T-helper 2 cell treated with Interferon-gamma antibody and Interleukin-4, amounts not matched to agents 5 μg/mL and 100 μg/mL, for 36 hours (primary cell): ENCODE measurements around the gene CCDC63.
A peak's percentile ranks its signal among the peaks of the same experiment; 100 is the strongest.

Experiments
- DNase-seq: peaks from one replicate; pipeline ENCODE4 v3.0.0; 2021; ENCODE audit warnings: low spot score
- H3K27ac Mint-ChIP-seq: one replicate; pipeline ENCODE4 v1.8.0; 2021; ENCODE audit warnings: mild to moderate bottlenecking, mixed read lengths
- H3K27me3 Mint-ChIP-seq: one replicate; pipeline ENCODE4 v1.8.0; 2021; ENCODE audit warnings: low read depth, mixed read lengths
- H3K36me3 Mint-ChIP-seq: one replicate; pipeline ENCODE4 v1.8.0; 2021; ENCODE audit warnings: low read depth, mixed read lengths
- H3K4me1 Mint-ChIP-seq: one replicate; pipeline ENCODE4 v1.8.0; 2021; ENCODE audit warnings: low read depth, mixed read lengths
- H3K4me3 Mint-ChIP-seq: one replicate; pipeline ENCODE4 v1.8.0; 2022; ENCODE audit warnings: mild to moderate bottlenecking, moderate library complexity, mixed read lengths
- H3K9me3 Mint-ChIP-seq: one replicate; pipeline ENCODE4 v1.8.0; 2021; ENCODE audit warnings: mixed read lengths

Gene CCDC63

DNA sequence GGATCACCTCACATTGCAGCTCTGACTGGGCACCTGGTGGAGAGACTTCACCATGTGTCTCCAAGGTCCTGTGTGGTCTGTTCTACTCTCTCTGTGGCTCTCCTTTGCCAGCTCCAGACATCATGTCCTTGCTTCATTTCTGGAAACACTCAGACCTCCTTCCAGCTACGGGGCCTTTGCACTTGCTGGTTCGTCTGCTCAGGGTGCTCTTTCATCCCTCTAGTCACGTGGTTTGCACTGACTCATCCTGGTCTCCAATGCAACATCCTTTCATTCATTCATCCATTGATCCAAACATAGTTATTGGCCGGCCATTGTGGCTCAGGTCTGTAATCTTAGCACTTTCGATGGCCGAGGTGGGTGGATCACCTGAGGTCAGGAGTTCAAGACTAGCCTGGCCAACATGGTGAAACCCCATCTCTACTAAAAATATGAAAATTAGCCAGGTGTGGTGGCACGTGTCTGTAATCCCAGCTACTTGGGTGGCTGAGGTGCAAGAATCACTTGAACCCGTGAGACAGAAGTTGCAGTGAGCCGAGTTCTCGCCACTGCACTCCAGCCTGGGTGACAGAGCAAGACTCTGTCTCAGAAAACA is 23.9 kb upstream of the CCDC63 start:
- Mint-ChIP-seq H3K27ac (no peak overlapping the region), H3K9me3 (no peaks in the 10 kb centered on the region), H3K4me3 (no peak overlapping the region), H3K27me3 (peaks cover 2% of the 10 kb centered on the region), H3K36me3 (no peaks in the 10 kb centered on the region), H3K4me1 (peaks cover 4% of the 10 kb centered on the region)
- DNase-seq = no peak

DNA sequence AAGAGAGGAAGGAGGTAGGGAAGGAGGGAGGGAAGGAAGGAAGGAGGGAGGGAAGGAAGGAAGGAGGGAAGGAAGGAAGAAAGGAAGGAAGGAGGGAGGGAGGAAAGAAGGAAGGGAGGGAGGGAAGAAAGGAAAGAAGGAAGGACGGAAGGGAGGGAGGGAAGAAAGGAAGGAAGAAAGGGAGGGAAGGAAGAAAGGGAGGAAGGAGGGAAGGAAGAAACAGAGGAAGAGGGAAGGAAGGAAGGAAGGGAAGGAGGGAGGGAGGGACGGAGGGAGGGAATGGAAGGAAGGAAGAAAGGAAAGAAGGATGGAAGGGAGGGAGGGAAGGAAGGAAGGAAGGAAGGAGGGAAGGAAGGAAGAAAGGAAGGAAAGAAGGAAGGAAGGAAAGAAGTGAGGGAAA is 22.4 kb upstream of the CCDC63 start:
- no peaks in the 10 kb centered on the region for H3K9me3 Mint-ChIP-seq
- H3K36me3 Mint-ChIP-seq = no peaks in the 10 kb centered on the region
- H3K4me3 Mint-ChIP-seq = no peak overlapping the region
- DNase-seq = no peak
- peaks cover 2% of the 10 kb centered on the region for H3K27me3 Mint-ChIP-seq
- peaks cover 4% of the 10 kb centered on the region for H3K4me1 Mint-ChIP-seq
- no peak overlapping the region for H3K27ac Mint-ChIP-seq

DNA sequence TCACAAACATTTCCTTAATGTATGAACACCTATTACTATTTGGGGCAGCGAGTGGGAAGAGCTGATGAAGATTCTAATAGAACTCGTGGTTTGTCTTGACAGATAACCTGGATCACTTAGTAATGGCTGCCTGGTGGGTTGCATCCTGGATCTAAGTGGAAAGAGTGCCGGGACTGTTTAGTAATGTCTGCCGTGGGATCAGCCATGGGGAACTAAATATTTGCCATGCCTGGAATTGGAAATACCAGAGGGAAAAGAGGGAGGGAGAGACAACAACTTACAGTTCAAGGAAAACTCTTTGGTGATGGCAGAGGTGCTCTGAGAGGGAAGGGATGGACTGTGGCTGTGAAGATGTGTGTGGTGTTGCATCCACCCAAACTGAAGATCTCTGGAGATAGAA is 21.3 kb upstream of the CCDC63 start:
- DNase-seq = no peak
- no peaks in the 10 kb centered on the region for H3K36me3 Mint-ChIP-seq
- no peaks in the 10 kb centered on the region for H3K9me3 Mint-ChIP-seq
- H3K27ac Mint-ChIP-seq = no peak overlapping the region
- H3K4me1 Mint-ChIP-seq = peaks cover 4% of the 10 kb centered on the region
- H3K4me3 Mint-ChIP-seq = no peak overlapping the region
- peaks cover 2% of the 10 kb centered on the region for H3K27me3 Mint-ChIP-seq

DNA sequence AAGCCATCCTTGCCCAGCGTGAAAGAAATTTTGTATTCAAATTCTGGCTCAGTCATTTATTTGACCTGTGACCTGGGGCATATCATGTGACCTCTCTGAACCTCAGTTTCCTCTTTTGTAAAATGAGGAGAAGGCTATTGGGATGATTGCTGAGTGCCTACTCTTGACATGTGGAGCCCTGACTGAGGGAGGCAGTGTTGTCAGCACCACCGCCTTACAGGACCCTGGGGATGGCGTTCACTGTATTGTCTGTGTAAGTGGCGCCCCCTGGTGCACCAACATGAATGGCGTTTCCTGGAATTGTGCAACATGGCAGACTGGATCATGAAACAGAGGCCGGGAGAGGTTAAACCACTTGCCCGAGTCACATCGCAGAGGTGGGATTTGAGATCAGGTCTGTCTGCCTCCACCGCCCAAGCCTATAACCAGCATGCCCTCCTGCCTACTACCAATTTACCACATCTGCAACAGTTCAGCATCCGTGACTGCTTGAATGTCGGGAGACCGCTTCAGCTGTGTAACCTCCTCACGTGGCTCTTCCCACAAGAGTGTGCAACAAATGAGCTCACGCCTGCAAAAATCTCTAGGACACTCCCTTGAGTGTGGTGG is 20.1 kb upstream of the CCDC63 start:
- Mint-ChIP-seq H3K9me3 (no peaks in the 10 kb centered on the region), H3K27ac (no peak overlapping the region), H3K27me3 (no peaks in the 10 kb centered on the region), H3K36me3 (no peaks in the 10 kb centered on the region), H3K4me1 (peaks cover 4% of the 10 kb centered on the region), H3K4me3 (peak overlapping the region; percentile 54)
- DNase-seq = peak; percentile 80

DNA sequence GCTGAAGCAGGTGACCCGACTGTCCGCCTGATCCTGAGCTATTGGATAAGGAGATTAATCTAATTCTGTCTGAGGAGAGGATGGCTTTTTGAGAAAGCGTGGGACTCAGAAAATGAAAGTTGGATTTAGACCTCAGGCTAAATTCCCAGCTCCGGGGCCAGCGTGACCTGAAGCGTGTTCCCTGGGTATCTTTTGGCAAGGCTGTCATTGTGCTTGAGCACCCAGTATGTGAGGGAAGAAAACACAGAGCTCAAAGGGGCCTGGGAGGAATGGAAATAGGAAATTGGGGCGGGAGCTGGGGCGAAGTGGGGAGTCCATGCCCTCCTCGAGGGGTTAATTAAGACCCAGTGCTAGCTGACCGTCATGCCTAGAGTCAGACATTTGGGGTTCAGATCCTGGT is 17.5 kb upstream of the CCDC63 start:
- Mint-ChIP-seq H3K36me3 (no peaks in the 10 kb centered on the region), H3K27ac (no peak overlapping the region), H3K9me3 (no peaks in the 10 kb centered on the region), H3K4me1 (peaks cover 4% of the 10 kb centered on the region), H3K4me3 (no peak overlapping the region), H3K27me3 (peaks cover 6% of the 10 kb centered on the region)
- no peak for DNase-seq

DNA sequence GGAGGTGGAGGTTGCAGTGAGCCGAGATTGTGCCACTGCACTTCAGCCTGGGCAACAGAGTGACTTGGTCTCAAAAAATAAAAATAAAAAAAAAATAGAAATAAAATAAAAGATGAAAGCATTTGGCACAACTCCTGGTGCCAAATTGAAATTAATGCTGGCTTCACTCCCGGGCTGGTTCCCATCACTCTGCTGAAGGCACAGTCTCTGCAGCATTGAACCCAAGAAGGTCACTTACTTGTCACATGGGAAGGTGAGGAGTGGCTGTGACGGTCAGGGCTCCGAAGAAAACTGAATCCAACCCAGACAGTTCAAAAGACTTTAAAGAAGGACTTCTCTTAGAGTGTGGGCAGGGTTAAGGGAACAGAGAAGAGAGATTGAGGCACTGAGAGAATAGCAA is 10.5 kb upstream of the CCDC63 start:
- Mint-ChIP-seq H3K9me3 (no peaks in the 10 kb centered on the region), H3K27me3 (peaks cover 6% of the 10 kb centered on the region), H3K36me3 (no peaks in the 10 kb centered on the region), H3K4me3 (no peak overlapping the region), H3K4me1 (no peaks in the 10 kb centered on the region), H3K27ac (no peak overlapping the region)
- no peak for DNase-seq

DNA sequence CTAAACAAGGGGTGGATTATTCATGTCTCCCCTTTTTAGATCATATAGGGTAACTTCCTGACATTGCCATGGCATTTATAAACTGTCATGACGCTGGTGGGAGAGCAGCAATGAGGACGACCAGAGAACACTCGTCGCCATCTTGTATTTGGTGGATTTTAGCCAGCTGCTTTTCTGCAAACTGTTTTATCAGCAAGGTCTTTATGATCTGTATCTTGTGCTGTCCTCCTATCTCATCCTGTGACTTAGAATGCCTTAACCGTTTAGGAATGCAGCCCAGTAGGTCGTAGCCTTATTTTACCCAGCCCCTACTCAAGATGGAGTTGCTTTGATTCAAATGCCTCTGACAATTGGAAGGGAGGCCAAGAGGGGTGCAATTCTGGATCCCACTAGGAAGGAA is 5.8 kb upstream of the CCDC63 start:
- Mint-ChIP-seq H3K36me3 (no peaks in the 10 kb centered on the region), H3K27ac (no peak overlapping the region), H3K27me3 (peaks cover 22% of the 10 kb centered on the region), H3K4me1 (no peaks in the 10 kb centered on the region), H3K9me3 (no peaks in the 10 kb centered on the region), H3K4me3 (no peak overlapping the region)
- no peak for DNase-seq

DNA sequence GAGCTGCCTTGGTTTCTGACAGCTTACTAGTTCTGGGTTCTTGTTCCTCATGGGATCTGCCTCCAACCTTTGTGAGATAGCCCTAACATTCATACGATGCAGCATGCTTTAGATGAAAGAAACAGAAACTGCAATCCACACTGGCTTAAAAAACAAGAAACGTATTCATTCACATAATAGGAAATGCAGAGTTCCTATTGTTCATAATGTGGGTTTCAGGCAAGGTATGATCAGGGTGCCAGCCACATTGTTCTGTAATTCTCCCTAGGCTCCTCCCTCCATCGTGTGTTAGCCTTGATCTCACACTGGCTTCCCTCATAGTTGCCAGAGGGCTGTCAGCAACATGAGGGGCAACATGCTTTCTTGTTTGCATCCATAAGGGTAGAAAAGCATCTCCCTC is 2.7 kb upstream of the CCDC63 start:
- Mint-ChIP-seq H3K4me1 (peaks cover 3% of the 10 kb centered on the region), H3K27me3 (peaks cover 47% of the 10 kb centered on the region), H3K36me3 (no peaks in the 10 kb centered on the region), H3K9me3 (no peaks in the 10 kb centered on the region), H3K27ac (no peak overlapping the region), H3K4me3 (no peak overlapping the region)
- DNase-seq = no peak

DNA sequence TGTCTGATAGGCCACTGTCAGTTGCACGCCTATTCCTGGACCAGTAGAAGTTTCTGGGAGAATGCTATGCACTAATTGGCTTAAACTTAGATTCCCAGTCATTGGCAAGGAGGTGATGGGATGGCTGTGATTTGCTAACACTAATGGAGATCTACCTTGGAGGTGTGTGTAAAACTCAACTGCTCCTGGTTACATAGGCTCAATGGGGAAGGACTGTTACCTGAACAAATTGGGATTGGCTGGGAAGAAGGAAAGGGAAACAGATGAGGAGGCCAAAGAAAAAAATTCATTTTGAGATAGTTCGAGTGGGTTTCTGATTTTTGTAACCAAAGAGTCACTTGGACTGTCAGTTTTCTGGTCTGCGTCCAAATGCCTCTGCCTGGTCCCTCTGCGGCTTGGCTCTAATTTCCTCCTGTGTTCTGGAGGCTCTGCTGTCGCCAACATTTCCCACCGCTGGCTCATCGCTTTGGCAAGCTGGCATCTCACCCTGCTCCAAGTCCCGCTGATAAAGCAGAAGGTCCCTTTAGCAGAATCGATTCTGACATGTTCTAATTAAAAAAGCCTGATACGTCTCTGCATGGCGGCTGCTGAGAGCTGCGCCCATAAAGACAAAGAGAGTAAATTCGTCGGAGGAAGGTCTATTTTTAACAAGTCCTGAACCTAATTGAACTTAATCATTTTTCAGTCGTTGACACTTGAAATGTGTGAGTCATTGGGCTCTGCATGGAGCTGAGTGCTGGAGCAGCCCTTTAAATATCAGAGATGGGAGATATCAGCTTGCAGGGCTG is 2.0 kb upstream of the CCDC63 start:
- no peak overlapping the region for H3K27ac Mint-ChIP-seq
- DNase-seq = no peak
- no peak overlapping the region for H3K4me3 Mint-ChIP-seq
- peaks cover 48% of the 10 kb centered on the region for H3K27me3 Mint-ChIP-seq
- H3K4me1 Mint-ChIP-seq = peaks cover 3% of the 10 kb centered on the region
- H3K36me3 Mint-ChIP-seq = no peaks in the 10 kb centered on the region
- H3K9me3 Mint-ChIP-seq = no peaks in the 10 kb centered on the region

DNA sequence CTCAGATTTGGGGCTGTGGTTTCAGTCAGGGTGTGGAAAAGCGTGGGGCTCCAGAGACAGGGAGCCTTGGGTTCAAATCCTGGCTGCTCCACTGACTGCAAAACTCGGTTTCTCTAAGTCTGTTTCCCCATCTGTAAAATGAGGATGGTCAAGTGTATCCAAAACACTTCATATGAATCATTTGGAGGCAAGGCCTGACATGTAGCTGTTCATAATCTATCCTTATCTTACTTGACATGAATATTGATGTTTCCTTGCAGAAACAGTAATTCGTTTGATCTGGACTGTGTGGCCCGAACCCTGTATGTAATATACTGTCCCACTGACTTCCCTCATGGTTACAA is 1.5 kb upstream of the CCDC63 start:
- H3K27me3 Mint-ChIP-seq = peaks cover 48% of the 10 kb centered on the region
- no peaks in the 10 kb centered on the region for H3K36me3 Mint-ChIP-seq
- no peak overlapping the region for H3K4me3 Mint-ChIP-seq
- no peak for DNase-seq
- peaks cover 3% of the 10 kb centered on the region for H3K4me1 Mint-ChIP-seq
- H3K27ac Mint-ChIP-seq = no peak overlapping the region
- no peaks in the 10 kb centered on the region for H3K9me3 Mint-ChIP-seq

DNA sequence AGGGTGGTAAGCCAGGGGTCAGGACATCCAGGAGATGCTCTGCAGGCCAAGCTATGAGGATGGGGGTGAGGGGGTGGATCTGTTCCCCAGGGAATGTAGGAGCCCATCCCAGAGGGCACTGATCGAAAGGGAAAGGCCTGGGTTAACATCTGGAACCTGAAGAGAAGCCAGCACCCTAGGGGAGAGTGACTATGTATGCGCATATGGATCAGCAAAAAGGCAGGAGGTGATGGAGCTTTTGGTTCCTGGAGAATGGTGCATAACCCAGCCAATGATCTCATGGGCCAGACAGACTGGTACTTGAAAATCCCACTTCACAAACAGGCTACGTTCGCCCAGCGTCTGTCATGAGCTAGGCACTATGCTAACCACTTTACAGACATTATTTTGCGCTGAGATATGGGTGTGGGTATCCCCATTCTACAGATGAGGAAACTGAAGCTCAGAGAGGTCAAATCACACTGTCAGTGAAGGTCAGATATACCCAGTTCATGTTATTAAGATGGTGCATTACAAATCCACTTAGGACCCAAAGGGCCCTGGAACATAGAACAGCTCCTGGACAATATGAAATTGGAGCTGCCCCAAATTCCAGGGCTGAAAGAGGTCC is 1.6 kb downstream of the CCDC63 start:
- Mint-ChIP-seq H3K4me3 (no peak overlapping the region), H3K9me3 (no peaks in the 10 kb centered on the region), H3K4me1 (peaks cover 3% of the 10 kb centered on the region), H3K27me3 (peaks cover 55% of the 10 kb centered on the region), H3K36me3 (no peaks in the 10 kb centered on the region), H3K27ac (no peak overlapping the region)
- no peak for DNase-seq

DNA sequence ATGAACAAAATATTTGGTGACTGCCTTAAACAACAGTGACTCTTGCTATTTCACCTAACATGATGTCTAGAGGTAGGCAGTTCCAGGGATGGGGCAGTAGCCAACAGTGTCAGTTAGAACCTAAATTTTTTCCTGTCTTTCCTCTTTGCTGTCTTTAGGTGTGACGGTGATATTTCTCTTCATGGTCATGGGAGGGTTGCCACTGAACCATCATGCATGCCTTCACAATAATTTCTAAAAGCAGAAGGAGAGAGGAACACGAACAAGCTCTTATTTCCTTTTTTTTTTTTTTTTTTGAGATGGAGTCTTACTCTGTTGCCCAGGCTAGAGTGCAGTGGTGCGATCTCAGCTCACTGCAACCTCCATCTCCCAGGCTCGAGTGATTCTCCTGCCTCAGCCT is 2.4 kb downstream of the CCDC63 start:
- Mint-ChIP-seq H3K27me3 (peaks cover 48% of the 10 kb centered on the region), H3K36me3 (no peaks in the 10 kb centered on the region), H3K9me3 (no peaks in the 10 kb centered on the region), H3K4me3 (no peak overlapping the region), H3K4me1 (peaks cover 3% of the 10 kb centered on the region), H3K27ac (no peak overlapping the region)
- DNase-seq = no peak

DNA sequence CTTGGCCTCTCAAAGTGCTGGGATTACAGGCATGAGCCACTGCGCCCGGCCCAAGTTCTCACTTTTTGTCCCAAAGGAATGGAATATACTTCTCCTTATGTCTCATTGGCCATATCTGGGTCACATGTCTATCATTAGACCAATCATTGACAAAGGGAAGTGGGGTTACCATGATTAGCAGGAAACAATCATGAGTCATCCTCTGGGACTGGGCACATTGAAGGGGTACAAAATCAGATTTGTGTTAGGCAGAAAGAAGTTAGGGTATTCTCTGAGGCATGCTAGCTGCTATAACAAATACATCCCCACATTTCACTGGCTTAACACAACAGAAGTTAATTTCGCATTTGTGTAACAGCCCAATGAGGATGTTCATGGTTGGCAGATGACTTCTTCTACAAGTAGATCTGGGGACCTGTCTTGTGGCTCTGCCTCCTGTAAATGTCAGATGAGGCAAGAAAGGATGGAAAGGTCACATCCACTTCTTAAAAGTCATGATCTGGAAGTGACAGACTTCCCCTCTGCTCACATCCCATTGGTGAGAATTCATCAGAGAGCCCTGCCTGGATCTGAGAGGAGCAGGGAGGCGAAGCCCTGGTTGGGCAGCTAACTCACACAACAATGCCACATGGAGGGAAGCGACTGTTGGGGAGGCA is 3.1 kb downstream of the CCDC63 start:
- DNase-seq = no peak
- Mint-ChIP-seq H3K36me3 (no peaks in the 10 kb centered on the region), H3K4me1 (peaks cover 3% of the 10 kb centered on the region), H3K9me3 (no peaks in the 10 kb centered on the region), H3K27ac (no peak overlapping the region), H3K4me3 (no peak overlapping the region), H3K27me3 (peaks cover 43% of the 10 kb centered on the region)

DNA sequence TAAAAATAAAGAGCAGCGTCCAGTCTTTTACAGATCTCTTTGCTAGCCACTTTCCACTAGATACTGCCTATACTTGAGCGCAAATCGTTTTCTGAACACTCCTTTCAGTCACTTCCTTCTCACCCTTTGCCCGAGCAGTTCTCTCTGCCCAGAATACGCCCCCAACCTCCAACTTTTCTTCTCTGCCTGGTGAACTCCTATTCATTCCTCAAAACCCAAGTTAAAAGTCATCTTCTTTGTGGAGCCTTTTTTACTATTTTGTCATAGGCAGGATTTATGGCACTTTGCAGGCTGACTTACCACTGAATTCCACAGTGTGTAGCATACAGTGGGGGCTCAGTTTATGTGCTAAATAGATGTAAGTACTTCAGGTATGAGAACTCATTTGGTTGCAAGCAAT is 4.0 kb downstream of the CCDC63 start:
- peaks cover 3% of the 10 kb centered on the region for H3K4me1 Mint-ChIP-seq
- peaks cover 34% of the 10 kb centered on the region for H3K27me3 Mint-ChIP-seq
- no peak overlapping the region for H3K27ac Mint-ChIP-seq

More for the DNA sequence above, 4.0 kb downstream of the CCDC63 start:
- no peak overlapping the region for H3K4me3 Mint-ChIP-seq
- H3K9me3 Mint-ChIP-seq = no peaks in the 10 kb centered on the region
- DNase-seq = no peak
- no peaks in the 10 kb centered on the region for H3K36me3 Mint-ChIP-seq
